ENCODE data around the gene SLC15A2.

GRCh38 chr3:121980450-121980796 is 86.2 kb downstream of the SLC15A2 start:
- no peak for TF ChIP-seq POLR2AphosphoS5 (IDR thresholded peaks at IDR 0.05)
- no peak for TF ChIP-seq CTCF (IDR thresholded peaks at IDR 0.05)
